ENCODE measurements around the gene RFTN1. TPM values are rescaled to one million over a fixed set of nuclear protein-coding genes. Genes with fewer than 3 reads are reported as not detected.

RFTN1 gene
- total RNA-seq, 2 experiments from 2014 or later = 74.9 to 75.1 TPM

DNA sequence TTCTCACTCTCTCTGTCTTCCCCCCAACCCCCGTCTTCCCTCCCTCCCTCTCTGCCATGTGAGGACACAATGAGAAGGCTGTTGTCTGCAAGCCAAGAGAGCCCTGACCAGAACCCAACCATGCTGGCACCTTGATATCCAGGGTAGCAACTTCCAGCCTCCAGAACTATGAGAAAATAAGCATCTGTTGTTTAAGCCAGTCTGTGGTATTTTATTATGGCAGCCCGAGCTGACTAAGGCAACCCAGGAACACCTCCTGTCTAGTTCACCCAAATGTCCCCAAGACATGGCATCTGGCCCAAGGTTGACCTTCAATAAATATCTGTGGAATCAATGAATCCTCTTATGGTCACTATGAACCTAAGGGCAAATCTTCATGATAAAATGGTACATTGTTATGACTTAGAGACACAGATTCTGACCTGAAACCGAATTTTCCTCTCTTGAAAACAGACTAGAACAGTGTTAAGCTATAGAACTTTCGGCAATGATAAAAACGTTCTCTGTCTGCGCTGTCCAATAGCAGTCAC is 26.5 kb downstream of the RFTN1 start:
- ChIA-PET POLR2A (no interaction called here), CTCF (no interaction called here)
- Mint-ChIP-seq H3K9me3 (no peaks in the 10 kb centered on the region), H3K4me1 (peaks cover 39% of the 10 kb centered on the region), H3K36me3 (ENCODE audit: low read depth) (peaks cover 90% of the 10 kb centered on the region), H3K4me3 (no peak overlapping the region), H3K27ac (no peak overlapping the region), H3K27me3 (no peaks in the 10 kb centered on the region)
- DNase-seq = no peak

- no peak for DNase-seq
- POLR2A ChIA-PET = no interaction called here
- Mint-ChIP-seq H3K27me3 (no peaks in the 10 kb centered on the region), H3K9me3 (no peaks in the 10 kb centered on the region), H3K27ac (no peak overlapping the region), H3K4me3 (no peak overlapping the region), H3K36me3 (ENCODE audit: low read depth) (peaks cover 86% of the 10 kb centered on the region), H3K4me1 (peaks cover 47% of the 10 kb centered on the region)
- CTCF ChIA-PET = no interaction called here
Measured at GRCh38 chr3:16486201-16486600, 27.3 kb downstream of the RFTN1 start.

DNA sequence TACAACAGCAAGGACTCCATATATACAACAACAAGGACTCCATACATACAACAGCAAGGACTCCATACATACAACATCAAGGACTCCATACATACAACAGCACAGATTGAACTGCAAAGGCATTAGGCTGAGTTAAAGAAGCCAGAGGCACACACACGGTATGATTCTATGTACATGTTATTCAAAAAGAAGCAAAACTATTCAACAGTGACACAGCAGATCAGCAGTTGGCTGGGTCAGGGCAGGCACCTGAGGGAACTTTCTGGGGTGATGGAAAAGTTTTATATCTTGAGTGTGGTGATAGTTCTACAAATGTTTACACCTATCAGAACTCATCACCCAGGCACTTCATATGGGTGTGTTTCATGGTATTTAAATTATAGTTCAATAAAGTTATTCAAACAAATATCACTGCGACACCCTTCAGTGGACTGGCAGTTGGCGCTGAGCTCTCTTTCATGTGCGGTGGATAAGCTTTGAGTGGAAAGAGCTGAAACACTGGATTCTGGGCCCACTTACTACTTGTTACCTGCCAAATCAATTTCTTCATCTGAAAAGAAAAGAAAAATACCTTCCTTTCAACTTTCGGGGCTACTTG is 28.0 kb downstream of the RFTN1 start:
- Mint-ChIP-seq H3K4me1 (peaks cover 54% of the 10 kb centered on the region), H3K36me3 (ENCODE audit: low read depth) (peaks cover 81% of the 10 kb centered on the region), H3K27me3 (no peaks in the 10 kb centered on the region), H3K9me3 (no peaks in the 10 kb centered on the region), H3K4me3 (no peak overlapping the region), H3K27ac (no peak overlapping the region)
- CTCF ChIA-PET = interaction anchor here (2.0 kb wide), 1 partner anchor 11 kb away, joined by 4 read pairs; no protein-coding TSS in a partner anchor
- no peak for DNase-seq
- POLR2A ChIA-PET = interaction anchor here (2.0 kb wide), 1 partner anchor 13 kb away, joined by 7 read pairs; no protein-coding TSS in a partner anchor

DNA sequence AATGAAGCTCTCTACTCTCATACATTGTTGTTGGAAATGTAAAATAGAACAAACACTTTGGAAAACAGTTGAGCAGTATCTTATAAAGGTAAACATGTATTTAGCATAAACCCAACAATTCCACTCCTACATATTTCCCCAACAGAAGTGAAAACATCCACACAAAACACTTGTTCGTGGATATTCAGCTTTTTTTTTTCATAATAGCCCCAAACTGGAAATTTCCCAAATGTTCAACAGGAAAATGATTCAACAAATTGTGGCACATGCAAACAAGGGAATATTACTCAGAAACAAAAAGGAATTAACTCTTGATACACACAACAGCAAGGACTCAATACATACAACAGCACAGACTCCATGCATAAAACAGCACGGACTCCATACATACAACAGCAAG is 28.5 kb downstream of the RFTN1 start:
- no peak overlapping the region for H3K27ac Mint-ChIP-seq
- no peak for DNase-seq
- ChIA-PET POLR2A (interaction anchor here (2.0 kb wide), 1 partner anchor 13 kb away, joined by 7 read pairs; no protein-coding TSS in a partner anchor), CTCF (interaction anchor here (0.6 to 2.0 kb wide), 2 partner anchors 11 to 190 kb away, joined by 3 to 4 read pairs; no protein-coding TSS in a partner anchor)
- H3K27me3 Mint-ChIP-seq = no peaks in the 10 kb centered on the region
- H3K9me3 Mint-ChIP-seq = no peaks in the 10 kb centered on the region
- H3K36me3 Mint-ChIP-seq (ENCODE audit: low read depth) = peaks cover 81% of the 10 kb centered on the region
- peaks cover 59% of the 10 kb centered on the region for H3K4me1 Mint-ChIP-seq
- no peak overlapping the region for H3K4me3 Mint-ChIP-seq

GRCh38 chr3:16484216-16484615 is 29.3 kb downstream of the RFTN1 start:
- CTCF ChIA-PET = interaction anchor here (1.6 to 2.0 kb wide), 2 partner anchors 12 to 145 kb away, joined by 3 to 4 read pairs; no protein-coding TSS in a partner anchor

GRCh38 chr3:16482770-16483531 is 30.5 kb downstream of the RFTN1 start:
- Mint-ChIP-seq H3K36me3 (ENCODE audit: low read depth) (peaks cover 79% of the 10 kb centered on the region), H3K27me3 (no peaks in the 10 kb centered on the region), H3K9me3 (no peaks in the 10 kb centered on the region), H3K4me3 (peak overlapping the region; percentile 51), H3K4me1 (peaks cover 59% of the 10 kb centered on the region), H3K27ac (peak overlapping the region; percentile 76)
- ChIA-PET POLR2A (interaction anchor here (0.8 to 3.9 kb wide), 7 partner anchors 13 to 219 kb away, joined by 3 to 31 read pairs (median 4); partner anchors contain the start of gene RFTN1), CTCF (interaction anchor here (0.5 to 1.6 kb wide), 6 partner anchors 13 to 217 kb away, joined by 3 to 6 read pairs (median 3); no protein-coding TSS in a partner anchor)
- peak; percentile 45 for DNase-seq

More at GRCh38 chr3:16484216-16484615, 29.3 kb downstream of the RFTN1 start:
- H3K36me3 Mint-ChIP-seq (ENCODE audit: low read depth) = peaks cover 80% of the 10 kb centered on the region
- no peak overlapping the region for H3K4me3 Mint-ChIP-seq
- no peaks in the 10 kb centered on the region for H3K9me3 Mint-ChIP-seq
- POLR2A ChIA-PET = interaction anchor here (2.0 kb wide), 1 partner anchor 14 kb away, joined by 7 read pairs; no protein-coding TSS in a partner anchor
- no peak overlapping the region for H3K27ac Mint-ChIP-seq
- no peaks in the 10 kb centered on the region for H3K27me3 Mint-ChIP-seq
- no peak for DNase-seq
- H3K4me1 Mint-ChIP-seq = peaks cover 57% of the 10 kb centered on the region

- ChIA-PET CTCF (interaction anchor here (0.5 to 1.3 kb wide), 5 partner anchors 14 to 216 kb away, joined by 3 to 6 read pairs (median 3); no protein-coding TSS in a partner anchor), POLR2A (interaction anchor here (0.8 to 3.9 kb wide), 7 partner anchors 13 to 218 kb away, joined by 3 to 31 read pairs (median 4); partner anchors contain the start of gene RFTN1)
- Mint-ChIP-seq H3K27me3 (no peaks in the 10 kb centered on the region), H3K4me1 (peaks cover 61% of the 10 kb centered on the region), H3K36me3 (ENCODE audit: low read depth) (peaks cover 76% of the 10 kb centered on the region), H3K4me3 (peak overlapping the region; percentile 51), H3K27ac (peak overlapping the region; percentile 76), H3K9me3 (no peaks in the 10 kb centered on the region)
- no peak for DNase-seq
Measured at GRCh38 chr3:16482194-16482769, 31.2 kb downstream of the RFTN1 start.

- no peak for DNase-seq
- Mint-ChIP-seq H3K9me3 (no peaks in the 10 kb centered on the region), H3K36me3 (ENCODE audit: low read depth) (peaks cover 75% of the 10 kb centered on the region), H3K4me1 (peaks cover 67% of the 10 kb centered on the region), H3K27me3 (no peaks in the 10 kb centered on the region), H3K27ac (peak overlapping the region; percentile 76), H3K4me3 (peak overlapping the region; percentile 12)
- CTCF ChIA-PET = interaction anchor here (1.0 to 1.2 kb wide), 5 partner anchors 13 to 30 kb away, joined by 3 to 6 read pairs (median 3); no protein-coding TSS in a partner anchor
- POLR2A ChIA-PET = interaction anchor here (1.8 to 3.9 kb wide), 3 partner anchors 28 to 35 kb away, joined by 4 to 31 read pairs (median 5); partner anchors contain the start of gene RFTN1
Measured at GRCh38 chr3:16481546-16481897, 32.0 kb downstream of the RFTN1 start.

GRCh38 chr3:16480861-16481545 is 32.5 kb downstream of the RFTN1 start:
- Mint-ChIP-seq H3K27me3 (no peaks in the 10 kb centered on the region), H3K27ac (peak overlapping the region; percentile 76)
- POLR2A ChIA-PET = interaction anchor here (0.7 to 3.9 kb wide), 3 partner anchors 20 to 31 kb away, joined by 3 to 31 read pairs (median 4); partner anchors contain the start of gene RFTN1

DNA sequence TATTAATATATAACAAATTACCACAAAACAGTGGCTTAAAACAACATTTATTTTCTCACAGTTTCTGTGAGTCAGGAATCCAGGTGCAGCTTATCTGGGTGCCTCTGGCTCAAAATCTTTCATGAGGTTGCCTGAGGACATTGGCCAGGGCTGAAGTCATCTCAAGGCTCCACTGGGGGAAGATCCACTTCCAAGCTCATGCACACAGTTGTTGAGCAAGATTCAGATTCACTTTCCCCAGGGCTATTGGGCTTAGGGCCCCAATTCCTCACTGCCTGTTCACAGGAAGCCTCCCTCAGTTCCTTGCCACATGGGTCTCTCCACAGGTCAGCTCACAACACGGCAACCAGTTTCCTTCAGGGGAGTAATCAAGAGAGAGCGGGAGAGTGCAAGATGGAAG is 35.0 kb downstream of the RFTN1 start:
- H3K9me3 Mint-ChIP-seq = no peaks in the 10 kb centered on the region
- H3K27me3 Mint-ChIP-seq = no peaks in the 10 kb centered on the region
- H3K36me3 Mint-ChIP-seq (ENCODE audit: low read depth) = peaks cover 77% of the 10 kb centered on the region
- peaks cover 63% of the 10 kb centered on the region for H3K4me1 Mint-ChIP-seq
- no peak overlapping the region for H3K27ac Mint-ChIP-seq
- no peak for DNase-seq
- CTCF ChIA-PET = no interaction called here
- POLR2A ChIA-PET = no interaction called here
- no peak overlapping the region for H3K4me3 Mint-ChIP-seq

More at GRCh38 chr3:16480861-16481545, 32.5 kb downstream of the RFTN1 start:
- Mint-ChIP-seq H3K9me3 (no peaks in the 10 kb centered on the region), H3K4me1 (peaks cover 69% of the 10 kb centered on the region), H3K4me3 (peak overlapping the region; percentile 12), H3K36me3 (ENCODE audit: low read depth) (peaks cover 75% of the 10 kb centered on the region)
- no peak for DNase-seq
- CTCF ChIA-PET = interaction anchor here (1.0 to 1.2 kb wide), 4 partner anchors 13 to 15 kb away, joined by 3 to 4 read pairs (median 3); no protein-coding TSS in a partner anchor

DNA sequence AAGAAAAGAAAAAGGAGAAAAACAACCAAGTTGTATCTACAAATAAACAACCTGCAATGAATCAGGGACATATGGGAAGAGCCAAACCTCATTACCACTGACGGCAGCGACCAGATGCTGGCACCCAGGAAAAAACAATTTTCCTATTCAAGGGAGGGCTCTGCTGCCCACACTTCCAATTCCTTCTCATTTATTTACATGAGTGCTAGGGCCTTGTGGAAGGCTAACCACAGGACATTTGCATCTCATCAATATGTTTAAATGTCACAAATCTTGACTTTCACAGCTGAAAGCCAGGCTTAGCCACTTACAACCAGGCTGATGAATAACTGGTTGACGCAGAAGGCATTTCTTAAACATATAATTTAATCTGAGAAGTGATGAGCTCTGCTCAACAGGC is 36.0 kb downstream of the RFTN1 start:
- ChIA-PET CTCF (interaction anchor here (1.3 kb wide), 1 partner anchor 12 kb away, joined by 4 read pairs; no protein-coding TSS in a partner anchor), POLR2A (interaction anchor here (2.6 kb wide), 1 partner anchor 34 kb away, joined by 14 read pairs; no protein-coding TSS in a partner anchor)
- H3K27me3 Mint-ChIP-seq = no peaks in the 10 kb centered on the region
- H3K4me3 Mint-ChIP-seq = no peak overlapping the region
- H3K4me1 Mint-ChIP-seq = peaks cover 53% of the 10 kb centered on the region
- H3K27ac Mint-ChIP-seq = no peak overlapping the region
- H3K36me3 Mint-ChIP-seq (ENCODE audit: low read depth) = peaks cover 76% of the 10 kb centered on the region
- DNase-seq = no peak
- no peaks in the 10 kb centered on the region for H3K9me3 Mint-ChIP-seq

DNA sequence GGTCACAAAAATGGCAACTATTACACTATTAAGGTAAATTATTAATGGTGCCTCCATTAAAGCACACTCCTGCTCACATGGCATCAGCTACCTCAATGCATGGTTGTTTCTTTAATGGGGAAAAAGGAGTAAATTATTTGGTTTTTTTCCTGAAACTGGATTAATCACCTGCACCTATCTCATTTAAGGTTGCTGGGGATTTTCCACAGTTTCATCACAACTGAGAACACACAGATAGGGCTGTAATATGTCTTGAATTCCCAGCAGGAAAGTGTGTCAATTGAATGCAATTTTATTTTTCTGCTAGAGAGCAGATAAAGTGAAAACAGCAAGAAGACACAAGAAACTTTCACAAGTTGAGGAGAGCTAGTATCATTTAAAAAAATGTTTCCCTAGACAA is 36.4 kb downstream of the RFTN1 start:
- Mint-ChIP-seq H3K4me1 (peaks cover 48% of the 10 kb centered on the region), H3K36me3 (ENCODE audit: low read depth) (peaks cover 76% of the 10 kb centered on the region), H3K27ac (no peak overlapping the region), H3K4me3 (no peak overlapping the region), H3K27me3 (no peaks in the 10 kb centered on the region), H3K9me3 (no peaks in the 10 kb centered on the region)
- ChIA-PET CTCF (interaction anchor here (1.3 kb wide), 1 partner anchor 11 kb away, joined by 4 read pairs; no protein-coding TSS in a partner anchor), POLR2A (interaction anchor here (1.5 to 2.6 kb wide), 2 partner anchors 19 to 35 kb away, joined by 4 to 14 read pairs; no protein-coding TSS in a partner anchor)
- DNase-seq = no peak

All from activated CD4-positive, alpha-beta memory T cell treated with anti-CD3 and anti-CD28 coated beads, Interleukin-2, amount 10 ng/mL, durations not matched to agents 7 days and 5 days (primary cell).